IMR-90 (cell line): ENCODE data around the gene PPP1R27.

Source experiments
- CTCF ChIP-seq: conservative IDR thresholded peaks from 2 replicates; pipeline ENCODE4 v1.5.1; 2012; ENCODE audit warnings: mild to moderate bottlenecking, low read depth, low read length, improper control_type of control experiment
- FOS ChIP-seq: fragments of 150-350 bp; IDR thresholded peaks from 2 replicates; pipeline ENCODE4 v1.6.1; 2016; ENCODE audit warnings: low read depth, low read length
- MXI1 ChIP-seq: IDR thresholded peaks from 2 replicates; pipeline ENCODE4 v1.6.1; 2012; ENCODE audit warnings: low read depth, mild to moderate bottlenecking, low read length, moderate library complexity, borderline replicate concordance
- POLR2A ChIP-seq: IDR thresholded peaks from 2 replicates; pipeline ENCODE4 v1.6.1; 2012; ENCODE audit warnings: mild to moderate bottlenecking, low read depth, low read length
- RAD21 ChIP-seq: IDR thresholded peaks from 2 replicates; pipeline ENCODE4 v1.6.1; 2012; ENCODE audit warnings: low read length, improper control_type of control experiment
- RFX5 ChIP-seq: IDR thresholded peaks from 2 replicates; pipeline ENCODE4 v1.8.0; 2012; ENCODE audit warnings: low read depth, mild to moderate bottlenecking, low read length, moderate library complexity
- SMC3 ChIP-seq: fragments of 150-350 bp; IDR thresholded peaks from 2 replicates; pipeline ENCODE4 v1.6.1; 2016; ENCODE audit warnings: low read depth, mild to moderate bottlenecking, antibody characterized with exemption, low read length, moderate library complexity
- USF2 ChIP-seq: fragments of 150-350 bp; IDR thresholded peaks from 2 replicates; pipeline ENCODE4 v1.6.1; 2017; ENCODE audit warnings: mild to moderate bottlenecking, antibody characterized with exemption, low read length, low read depth

GRCh38 chr17:81839301-81839700 is 4.5 kb upstream of the PPP1R27 start:
- TF ChIP-seq CTCF (no peak), USF2 (no peak), RFX5 (no peak), SMC3 (no peak), FOS (no peak), POLR2A (no peak), RAD21 (no peak), MXI1 (no peak)
